Mesenchymal stem cell (in vitro differentiated cells and primary cell): Measurements from ENCODE around the gene POLD3.

ENCODE experiments used
- DNase-seq: peaks from one replicate; pipeline ENCODE4 v3.0.0-alpha.2; 2013
- H2AFZ ChIP-seq: one replicate; pipeline ENCODE4 v1.6.1; 2013; ENCODE audit warnings: low read depth, mild to moderate bottlenecking, control low read depth, inconsistent platforms, low read length, moderate library complexity
- H2AK5ac ChIP-seq: 2 replicates; pipeline ENCODE4 v1.6.1; 2013; ENCODE audit warnings: low read length, moderate library complexity, mild to moderate bottlenecking, inconsistent platforms; ENCODE audit not compliant: severe bottlenecking
- H2BK120ac ChIP-seq: one replicate; pipeline ENCODE4 v1.6.1; 2013; ENCODE audit warnings: low read depth, mild to moderate bottlenecking, inconsistent platforms, low read length, moderate library complexity
- H2BK12ac ChIP-seq, 2 experiments: one replicate each; pipeline ENCODE4 v1.6.1; 2013; ENCODE audit warnings: inconsistent platforms in 2 of 2, low read length in 2 of 2, mild to moderate bottlenecking in 2 of 2, moderate library complexity in 2 of 2, control low read depth in 1 of 2
- H2BK15ac ChIP-seq: one replicate; pipeline ENCODE4 v1.6.1; 2013; ENCODE audit warnings: mild to moderate bottlenecking, low read depth, inconsistent platforms; ENCODE audit not compliant: poor library complexity, severe bottlenecking
- H2BK5ac ChIP-seq: 2 replicates; pipeline ENCODE4 v1.6.1; 2013; ENCODE audit warnings: low read depth, mild to moderate bottlenecking, low read length, control low read depth, inconsistent platforms; ENCODE audit not compliant: poor library complexity, severe bottlenecking
- H3K14ac ChIP-seq, 2 experiments: one replicate each; pipeline ENCODE4 v1.6.1; 2013; ENCODE audit warnings: inconsistent platforms in 2 of 2, low read length in 2 of 2, control low read depth in 1 of 2, mild to moderate bottlenecking in 1 of 2, moderate library complexity in 1 of 2
- H3K18ac ChIP-seq, 2 experiments: one replicate each; pipeline ENCODE4 v1.6.1; 2013; ENCODE audit warnings: inconsistent platforms in 2 of 2, low read length in 2 of 2, control low read depth in 1 of 2, low read depth in 1 of 2, mild to moderate bottlenecking in 1 of 2
- H3K23ac ChIP-seq, 2 experiments: one replicate each; pipeline ENCODE4 v1.6.1; 2013; ENCODE audit warnings: inconsistent platforms in 2 of 2, low read length in 2 of 2, mild to moderate bottlenecking in 2 of 2, moderate library complexity in 2 of 2, control low read depth in 1 of 2
- H3K27ac ChIP-seq: 2 replicates; pipeline ENCODE4 v1.5.1; 2013; ENCODE audit warnings: mild to moderate bottlenecking, moderate library complexity, low read length, control low read depth, inconsistent platforms; ENCODE audit not compliant: poor library complexity, severe bottlenecking
- H3K27me3 ChIP-seq, 2 experiments: 2 replicates each; pipeline versions ENCODE4 v1.6.1 to v1.7.0; 2013; ENCODE audit warnings: low read length in 2 of 2, mild to moderate bottlenecking in 2 of 2, moderate library complexity in 2 of 2, control low read depth in 1 of 2, inconsistent platforms in 1 of 2; ENCODE audit not compliant: control insufficient read depth in 1 of 2, insufficient read depth in 1 of 2
- H3K36me3 ChIP-seq, 2 experiments: 2 replicates each; pipeline versions ENCODE4 v1.6.1 to v1.7.0; 2013; ENCODE audit warnings: low read length in 2 of 2, control low read depth in 1 of 2, inconsistent platforms in 1 of 2, low read depth in 1 of 2, mild to moderate bottlenecking in 1 of 2; ENCODE audit not compliant: insufficient read depth in 2 of 2, control insufficient read depth in 1 of 2
- H3K4ac ChIP-seq, 2 experiments: one replicate each; pipeline ENCODE4 v1.6.1; 2013; ENCODE audit warnings: inconsistent platforms in 2 of 2, low read length in 2 of 2, mild to moderate bottlenecking in 2 of 2, moderate library complexity in 2 of 2, control low read depth in 1 of 2, low read depth in 1 of 2
- H3K4me1 ChIP-seq: 2 replicates; pipeline ENCODE4 v1.6.1; 2013; ENCODE audit warnings: low read depth, low read length, control low read depth; ENCODE audit not compliant: control insufficient read depth, insufficient read depth
- H3K4me2 ChIP-seq: 2 replicates; pipeline ENCODE4 v1.6.1; 2013; ENCODE audit warnings: low read length, mild to moderate bottlenecking, inconsistent platforms; ENCODE audit not compliant: poor library complexity, severe bottlenecking
- H3K4me3 ChIP-seq, 2 experiments: 2 replicates each; pipeline versions ENCODE4 v1.5.1 to v1.7.0; 2013; ENCODE audit warnings: low read length in 2 of 2, mild to moderate bottlenecking in 2 of 2, control low read depth in 1 of 2, low read depth in 1 of 2; ENCODE audit not compliant: insufficient read depth in 1 of 2
- H3K79me1 ChIP-seq: replicated peaks from 2 replicates; pipeline ENCODE4 v1.6.1; 2013; ENCODE audit warnings: mild to moderate bottlenecking, control low read depth, low read length, inconsistent platforms; ENCODE audit not compliant: poor library complexity, severe bottlenecking
- H3K9ac ChIP-seq: 2 replicates; pipeline ENCODE4 v1.7.0; 2013; ENCODE audit warnings: mild to moderate bottlenecking, low read length, moderate library complexity
- H3K9me3 ChIP-seq: 2 replicates; pipeline ENCODE4 v1.7.0; 2013; ENCODE audit warnings: mild to moderate bottlenecking, low read length; ENCODE audit not compliant: control insufficient read depth
- H4K8ac ChIP-seq: one replicate; pipeline ENCODE4 v1.6.1; 2013; ENCODE audit warnings: inconsistent platforms, mild to moderate bottlenecking, low read length, moderate library complexity
- H4K91ac ChIP-seq: one replicate; pipeline ENCODE4 v1.6.1; 2013; ENCODE audit warnings: mild to moderate bottlenecking, low read length, inconsistent platforms
- WGBS: methylation state at CpG from one replicate; pipeline ENCODE4 v1.1.7; 2013; ENCODE audit warnings: mixed read lengths; 5-methylcytosine and 5-hydroxymethylcytosine counted together

Gene POLD3

GRCh38 chr11:74620531-74620930, 28.1 kb downstream of the POLD3 start:
- no peaks in the 10 kb centered on the region for H3K4me1 ChIP-seq
- no peak overlapping the region for H4K91ac ChIP-seq
- H2AK5ac ChIP-seq, result no peak overlapping the region
- no peak overlapping the region for H3K9ac ChIP-seq
- no peak overlapping the region for H3K27ac ChIP-seq
- no peak overlapping the region for H2BK15ac ChIP-seq
- no peak overlapping the region for H3K23ac ChIP-seq
- H3K9me3 ChIP-seq, result no peaks in the 10 kb centered on the region
- no peak overlapping the region for H3K14ac ChIP-seq
- no peak overlapping the region for H3K18ac ChIP-seq
- H4K8ac ChIP-seq, result no peak overlapping the region
- no peak for DNase-seq
- no peak overlapping the region for H3K4ac ChIP-seq
- no peak overlapping the region for H3K4me2 ChIP-seq
- no peak overlapping the region for H2AFZ ChIP-seq
- H2BK120ac ChIP-seq, result no peak overlapping the region
- peaks cover 6% of the 10 kb centered on the region for H3K79me1 ChIP-seq
- H2BK5ac ChIP-seq, result no peak overlapping the region
- no peak overlapping the region for H2BK12ac ChIP-seq
- H3K27me3 ChIP-seq, result no peaks in the 10 kb centered on the region
- H3K36me3 ChIP-seq, result peaks cover 6 to 28% of the 10 kb centered on the region in 2 experiments
- 100% methylated on average over 1 of the region's 2 CpGs for WGBS
- no peak overlapping the region for H3K4me3 ChIP-seq

GRCh38 chr11:74626130-74626529, 33.7 kb downstream of the POLD3 start:
- DNase-seq, result no peak
- Histone ChIP-seq H3K4me1 (no peaks in the 10 kb centered on the region), H3K27ac (no peak overlapping the region), H2AK5ac (no peak overlapping the region), H4K91ac (no peak overlapping the region), H3K18ac (no peak overlapping the region), H3K4me3 (no peak overlapping the region), H3K79me1 (peaks cover 3% of the 10 kb centered on the region), H3K14ac (no peak overlapping the region), H3K4me2 (no peak overlapping the region), H2BK15ac (no peak overlapping the region), H3K9ac (no peak overlapping the region), H2BK12ac (no peak overlapping the region), H3K4ac (no peak overlapping the region), H3K9me3 (no peaks in the 10 kb centered on the region), H3K23ac (no peak overlapping the region), H2BK5ac (no peak overlapping the region), H3K27me3 (no peaks in the 10 kb centered on the region), H2AFZ (no peak overlapping the region), H2BK120ac (no peak overlapping the region), H3K36me3 (peaks cover under 1 to 22% of the 10 kb centered on the region in 2 experiments), H4K8ac (no peak overlapping the region)
- WGBS, result 92% methylated on average over 3 of the region's 4 CpGs

GRCh38 chr11:74626604-74627003, 34.2 kb downstream of the POLD3 start:
- peaks cover 3% of the 10 kb centered on the region for H3K79me1 ChIP-seq
- 98% methylated on average over 5 of the region's 5 CpGs for WGBS

GRCh38 chr11:74627381-74627780, 35.0 kb downstream of the POLD3 start:
- Histone ChIP-seq H3K79me1 (peaks cover 3% of the 10 kb centered on the region), H3K18ac (no peak overlapping the region), H2BK15ac (no peak overlapping the region), H3K9ac (no peak overlapping the region), H3K4me1 (no peaks in the 10 kb centered on the region), H3K27ac (no peak overlapping the region), H2BK12ac (no peak overlapping the region), H2BK120ac (no peak overlapping the region), H4K91ac (no peak overlapping the region), H3K23ac (no peak overlapping the region), H3K4ac (no peak overlapping the region), H3K4me2 (no peak overlapping the region), H3K4me3 (no peak overlapping the region), H3K14ac (no peak overlapping the region), H2BK5ac (no peak overlapping the region), H3K36me3 (peaks cover 0 to 21% of the 10 kb centered on the region in 2 experiments), H3K9me3 (no peaks in the 10 kb centered on the region), H4K8ac (no peak overlapping the region), H3K27me3 (no peaks in the 10 kb centered on the region), H2AK5ac (no peak overlapping the region), H2AFZ (no peak overlapping the region)
- DNase-seq, result no peak
- no CpG with 5 or more reads among the region's 3 CpGs for WGBS

More at GRCh38 chr11:74626604-74627003, 34.2 kb downstream of the POLD3 start:
- Histone ChIP-seq H3K4me2 (no peak overlapping the region), H3K4ac (no peak overlapping the region), H3K14ac (no peak overlapping the region), H3K9ac (no peak overlapping the region), H3K27ac (no peak overlapping the region), H2BK5ac (no peak overlapping the region), H2BK120ac (no peak overlapping the region), H3K27me3 (no peaks in the 10 kb centered on the region), H3K23ac (no peak overlapping the region), H4K91ac (no peak overlapping the region), H3K4me1 (no peaks in the 10 kb centered on the region), H3K9me3 (no peaks in the 10 kb centered on the region), H3K18ac (no peak overlapping the region), H2AK5ac (no peak overlapping the region), H4K8ac (no peak overlapping the region), H2AFZ (no peak overlapping the region), H3K36me3 (peaks cover 0 to 22% of the 10 kb centered on the region in 2 experiments), H3K4me3 (no peak overlapping the region), H2BK12ac (no peak overlapping the region), H2BK15ac (no peak overlapping the region)
- no peak for DNase-seq
